GM21360 (cell line): ENCODE measurements around the gene NUAK1.

Source experiments
- ATAC-seq: cut with Tn5 transposase; IDR thresholded peaks from one replicate; pipeline ENCODE4 v1.9.1; 2021; ENCODE audit warnings: mild to moderate bottlenecking, moderate library complexity; ENCODE audit not compliant: unreplicated experiment

The NUAK1 gene

DNA sequence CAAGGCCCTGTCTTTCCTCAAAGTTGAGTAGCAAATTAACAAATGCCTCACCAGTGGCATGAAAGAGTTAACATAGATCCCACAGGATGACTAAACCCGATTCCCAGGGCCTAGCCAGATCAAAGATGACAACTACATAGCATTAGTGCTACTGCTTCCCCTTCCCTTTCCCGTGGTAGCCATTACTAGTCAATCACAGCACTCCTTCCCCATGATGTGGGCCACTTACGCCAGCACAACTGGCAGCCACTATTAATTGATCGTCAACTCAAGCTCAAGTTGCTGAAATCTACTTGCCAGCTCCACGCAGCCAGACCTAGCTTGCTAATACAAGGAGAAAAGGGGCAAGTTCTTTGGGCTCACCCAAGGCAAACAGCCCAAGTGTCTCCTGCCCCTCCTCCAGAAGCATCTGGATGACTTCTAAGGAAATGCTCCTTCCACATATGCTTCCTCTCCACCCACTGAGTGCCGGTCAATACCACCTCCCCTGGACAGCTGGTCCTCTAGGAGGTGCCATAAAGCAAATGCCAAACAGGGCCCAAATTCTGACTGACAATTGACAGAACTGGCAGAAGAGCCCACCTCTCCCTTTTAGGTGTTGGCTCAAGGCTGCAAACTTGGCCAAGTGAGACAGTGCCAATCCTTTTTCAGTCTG, 72.6 kb downstream of the NUAK1 start:
- ATAC-seq = no peak

DNA sequence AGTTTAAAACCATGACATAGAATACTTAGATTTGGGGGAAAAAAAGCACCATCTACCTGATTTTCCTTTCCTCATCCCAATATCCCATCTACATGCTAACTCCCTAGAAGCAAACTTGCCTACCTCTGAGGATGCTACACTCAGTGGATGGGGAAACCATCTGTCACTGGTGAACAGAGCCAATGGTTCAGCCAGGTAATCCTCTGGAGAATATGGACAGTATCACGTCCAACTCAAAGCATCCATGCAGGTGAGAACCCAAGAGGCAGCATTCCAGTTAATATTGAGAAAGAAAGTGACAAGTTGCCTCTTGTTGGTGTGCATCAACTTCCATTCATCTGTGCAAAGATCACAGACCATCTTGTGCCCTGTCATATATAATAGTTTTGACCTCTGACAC, 73.2 kb downstream of the NUAK1 start:
- ATAC-seq = no peak

DNA sequence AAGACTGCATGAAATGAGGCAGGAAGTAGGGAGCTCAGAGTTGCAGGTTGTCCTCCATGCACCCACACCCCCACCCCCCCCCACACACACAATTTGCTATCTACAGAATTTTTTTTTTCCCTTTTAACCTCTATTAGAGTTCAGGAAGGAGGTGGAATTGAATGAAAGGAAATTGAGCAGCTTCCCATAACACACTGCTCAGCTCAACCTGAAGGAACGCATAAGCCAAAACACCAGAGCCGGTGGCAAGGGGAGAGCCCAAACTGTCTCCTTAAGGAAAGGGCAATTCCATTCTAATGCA, 74.1 kb downstream of the NUAK1 start:
- ATAC-seq = no peak

DNA sequence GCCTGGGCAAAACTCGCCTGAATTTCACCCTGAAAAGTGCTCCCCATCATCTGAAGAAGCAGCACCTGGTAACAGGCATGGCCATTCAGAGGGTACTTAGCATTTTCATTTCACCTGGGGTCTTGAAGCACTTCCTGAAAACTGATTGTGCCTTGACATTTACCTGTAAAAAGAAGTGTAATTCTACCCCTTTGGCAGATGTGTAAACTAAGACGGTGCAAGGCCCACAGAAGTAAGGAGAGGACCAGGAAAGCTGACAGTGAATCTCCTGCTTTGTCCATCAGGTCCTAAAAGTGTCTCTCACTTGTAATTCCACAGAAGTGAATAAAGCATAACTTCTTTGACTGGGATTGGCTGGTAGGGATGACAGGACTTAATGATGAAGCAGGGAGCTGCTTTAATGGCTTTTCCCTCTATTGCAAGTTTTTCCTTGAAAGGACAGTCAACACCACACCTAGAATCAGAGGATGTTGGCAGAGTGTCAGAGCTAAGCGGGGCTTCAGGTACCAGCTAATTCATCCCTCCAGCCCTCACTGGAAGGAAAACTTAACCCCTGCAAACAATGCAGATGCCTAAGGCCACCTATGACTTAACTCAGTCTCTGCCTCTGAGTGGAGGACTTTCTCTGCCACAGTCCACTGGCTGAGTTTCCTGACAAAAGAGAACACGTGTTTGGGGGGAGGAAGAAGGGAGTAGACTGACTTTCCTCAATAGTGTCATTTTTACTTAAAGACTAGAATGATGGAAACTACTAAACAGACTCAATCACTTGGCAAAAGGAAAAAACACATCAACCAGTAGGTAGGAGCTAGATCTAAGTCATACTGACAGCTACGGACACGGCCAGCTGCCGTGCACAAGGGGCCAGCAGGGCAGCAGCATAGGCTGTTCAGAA, 74.7 kb downstream of the NUAK1 start:
- ATAC-seq = no peak

DNA sequence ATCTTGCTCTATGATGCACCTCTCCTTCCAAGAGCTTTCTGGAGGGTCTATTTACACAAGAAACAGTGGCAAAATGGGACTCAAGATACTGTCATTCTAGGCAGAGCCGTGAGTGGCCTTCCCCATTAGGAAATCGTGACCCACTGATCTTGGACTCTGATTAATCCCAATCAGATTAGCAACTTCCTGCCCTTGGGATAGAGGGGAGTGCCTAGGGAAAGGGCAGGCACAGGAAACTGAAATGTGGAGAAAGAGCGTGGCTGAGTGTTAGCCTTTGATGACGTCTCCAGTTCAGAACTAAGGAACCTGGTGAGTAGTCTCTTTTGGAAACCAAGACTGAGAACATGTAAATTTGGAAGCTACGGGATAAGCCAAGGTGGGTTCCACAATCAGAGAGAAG, 76.1 kb downstream of the NUAK1 start:
- ATAC-seq = no peak

DNA sequence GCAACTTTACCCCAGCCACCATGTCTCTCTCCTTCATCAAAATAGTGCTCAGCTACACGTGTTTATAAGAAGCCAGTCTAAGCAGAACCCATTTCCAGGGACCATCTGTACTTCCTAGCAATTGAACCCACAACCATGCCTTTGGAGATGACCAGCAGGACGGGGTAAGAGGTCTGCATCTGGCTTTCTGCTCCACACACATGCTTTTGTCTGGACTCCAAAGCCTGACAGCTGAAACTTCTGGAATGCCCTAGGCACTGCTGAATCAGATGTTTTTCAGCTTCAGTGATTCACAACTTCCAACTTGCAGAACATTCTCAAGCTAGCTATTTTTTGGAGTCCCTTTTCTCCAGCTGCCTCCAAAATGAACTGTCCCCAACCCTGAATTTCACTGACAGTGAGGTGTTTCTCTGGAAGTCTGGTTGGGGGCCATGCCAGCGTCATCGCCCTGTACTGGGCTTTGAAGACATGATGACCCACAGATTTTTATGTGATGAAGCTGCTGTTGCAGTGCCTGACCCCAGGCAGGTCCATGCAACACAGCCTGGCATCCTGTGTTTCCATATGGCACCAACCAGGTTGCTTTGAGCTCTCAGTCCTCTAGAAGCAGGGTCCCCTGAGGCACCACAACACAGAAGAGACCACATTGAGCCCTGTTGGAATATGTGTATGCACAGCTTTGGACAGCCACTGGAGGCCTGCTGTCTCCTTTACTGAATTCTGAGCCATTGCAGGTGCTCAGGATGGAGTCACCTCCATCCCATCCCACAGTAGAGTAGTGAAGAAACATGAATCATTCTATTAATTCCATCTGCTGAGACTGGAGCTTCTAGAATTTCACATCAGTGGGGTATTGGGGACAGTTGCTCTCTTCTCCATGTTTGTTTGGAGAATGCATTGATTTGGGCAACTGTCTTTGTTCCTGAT, 80.2 kb downstream of the NUAK1 start:
- ATAC-seq = no peak

DNA sequence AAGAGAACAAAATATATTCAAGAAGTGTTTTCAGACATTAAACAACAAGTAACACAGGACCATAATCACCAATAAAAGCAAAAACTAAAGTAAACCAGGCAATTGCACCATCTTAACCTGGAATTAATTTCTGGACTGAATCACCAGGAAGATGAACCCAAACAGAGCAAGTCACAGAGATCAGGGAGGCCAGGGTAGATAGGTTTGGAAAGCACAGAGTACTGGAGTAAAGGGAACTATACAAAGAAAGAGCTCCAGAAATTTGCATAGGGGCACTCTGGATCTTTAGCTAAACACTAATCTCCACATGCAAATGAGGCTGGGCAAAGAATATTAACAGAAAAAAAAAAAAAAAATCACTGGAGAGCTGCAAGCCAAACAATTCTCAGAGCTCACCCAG, 84.7 kb downstream of the NUAK1 start:
- no peak for ATAC-seq

DNA sequence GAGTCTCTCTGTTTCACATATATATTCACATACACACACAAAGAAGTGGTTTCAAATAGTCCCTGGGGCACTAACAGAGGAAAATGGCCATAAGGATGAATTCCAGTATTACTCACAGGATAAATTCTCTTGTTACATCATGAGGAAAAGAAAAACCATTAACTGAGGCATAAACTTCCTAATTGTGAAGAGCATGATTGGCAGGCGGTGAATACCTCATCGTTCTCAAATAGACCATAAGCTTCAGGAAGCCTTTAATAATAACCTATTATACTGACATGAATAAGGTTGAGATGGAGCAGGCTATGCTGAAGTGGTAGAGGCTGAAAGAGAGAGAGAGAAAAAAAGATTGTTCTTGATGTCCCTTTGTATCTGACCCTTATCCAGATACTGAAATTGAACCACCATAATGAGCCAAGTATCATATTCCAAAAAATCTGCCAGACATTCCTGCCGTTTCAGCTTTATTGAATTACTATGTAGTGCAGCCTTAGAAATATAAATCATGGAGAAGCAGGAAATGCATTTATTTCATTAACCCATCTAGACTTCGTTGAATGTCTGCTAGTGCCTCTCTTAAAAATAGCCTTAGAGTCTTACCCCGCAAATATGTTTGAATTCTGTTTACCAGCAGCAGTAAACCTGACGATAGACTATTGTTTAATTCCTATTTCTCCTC, 86.8 kb downstream of the NUAK1 start:
- ATAC-seq = no peak

DNA sequence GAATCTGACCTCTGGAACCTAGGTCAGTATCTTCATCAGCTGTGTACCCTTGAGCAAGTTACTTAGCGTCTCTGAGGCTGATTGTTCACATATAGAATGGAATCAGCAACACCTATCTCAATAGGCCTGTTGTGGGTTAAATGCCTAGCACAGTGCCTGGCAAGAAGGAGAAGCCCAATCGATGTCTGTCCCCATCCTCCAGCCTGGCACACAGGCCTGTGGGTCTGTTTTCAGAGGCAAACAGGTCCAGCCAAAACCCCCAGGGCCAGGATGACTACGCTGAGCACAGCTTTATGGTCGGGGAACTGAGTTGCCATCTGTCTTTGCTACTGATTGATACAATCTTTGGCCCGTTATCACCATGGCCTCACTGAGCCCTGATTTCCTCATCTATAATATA, 89.2 kb downstream of the NUAK1 start:
- ATAC-seq = no peak

DNA sequence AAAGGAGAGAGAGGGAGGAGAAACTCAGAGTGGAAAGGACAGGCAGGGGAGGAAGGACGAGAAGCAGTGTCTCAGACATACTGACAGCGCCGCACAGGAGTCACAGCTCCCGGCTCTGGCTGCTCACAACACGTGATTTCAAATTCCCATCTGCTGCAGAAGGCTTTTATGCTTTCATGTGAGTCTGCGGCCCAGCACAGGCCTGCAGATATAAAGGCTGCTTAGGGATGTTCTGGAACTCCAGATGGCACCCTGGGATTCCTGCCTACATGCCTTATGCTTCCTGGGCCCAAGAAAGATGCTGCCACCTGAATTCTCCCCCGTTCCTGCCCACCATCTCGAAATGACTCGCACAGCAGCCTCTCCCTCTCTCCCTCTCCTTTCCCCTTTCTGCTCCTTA, 89.6 kb downstream of the NUAK1 start:
- ATAC-seq = no peak

DNA sequence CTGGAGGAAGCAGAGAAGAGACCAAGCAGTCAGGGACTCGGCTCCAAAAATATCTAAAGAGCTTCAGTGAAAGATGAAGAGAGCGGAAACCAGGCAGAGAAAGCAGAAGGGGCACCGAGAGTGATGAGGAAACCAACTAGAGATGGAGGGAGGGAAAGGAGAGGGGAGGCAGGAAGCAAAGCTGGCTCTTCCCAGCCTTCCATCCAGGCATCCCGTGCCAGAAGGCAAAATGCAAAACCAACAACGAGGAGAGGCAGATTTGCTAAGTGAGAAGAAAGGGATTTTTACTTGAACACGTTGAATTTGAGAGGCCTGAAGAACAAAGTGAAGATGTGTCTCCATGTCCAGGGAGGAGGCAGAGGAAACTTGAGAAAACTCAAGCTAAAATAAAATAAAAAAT, 90.1 kb downstream of the NUAK1 start:
- no peak for ATAC-seq

DNA sequence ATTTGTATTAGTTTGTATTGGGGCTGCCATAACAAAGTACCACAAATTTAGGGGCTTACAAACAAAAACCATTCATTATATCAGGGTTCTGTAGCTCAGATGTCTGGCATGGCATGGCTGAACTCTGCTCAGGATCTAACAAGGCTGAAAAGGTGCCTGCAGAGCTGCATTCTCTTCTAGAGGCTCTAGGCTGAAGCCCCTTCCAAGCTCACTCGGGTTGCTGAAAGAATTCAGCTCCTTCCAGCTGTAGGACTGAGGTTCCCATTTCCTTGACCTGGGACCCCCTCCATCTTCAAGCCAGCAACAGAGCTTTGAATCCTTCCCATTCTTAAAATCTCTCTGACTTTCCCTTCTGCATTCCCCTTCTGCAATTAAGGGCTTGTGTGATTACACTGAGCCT, 90.7 kb downstream of the NUAK1 start:
- ATAC-seq = no peak

DNA sequence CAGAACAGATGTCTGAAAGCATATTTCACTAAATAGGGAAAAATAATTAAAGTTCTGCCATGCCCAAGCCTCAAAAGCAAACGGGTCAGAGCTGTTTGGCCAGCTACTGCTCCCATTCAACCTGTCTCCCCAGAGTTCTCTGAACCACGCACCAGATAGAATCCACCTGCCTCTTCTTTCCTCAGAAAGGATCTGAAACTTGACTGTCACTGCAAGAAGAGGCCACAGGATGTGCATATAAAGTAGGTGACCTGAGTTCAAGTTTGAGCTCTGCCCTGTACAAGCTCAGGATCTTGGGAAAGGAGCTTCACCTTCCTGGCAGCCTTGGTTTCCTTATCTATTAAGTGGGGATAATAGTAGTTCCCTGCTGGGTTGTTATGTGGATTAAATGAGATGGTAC, 91.8 kb downstream of the NUAK1 start:
- no peak for ATAC-seq

DNA sequence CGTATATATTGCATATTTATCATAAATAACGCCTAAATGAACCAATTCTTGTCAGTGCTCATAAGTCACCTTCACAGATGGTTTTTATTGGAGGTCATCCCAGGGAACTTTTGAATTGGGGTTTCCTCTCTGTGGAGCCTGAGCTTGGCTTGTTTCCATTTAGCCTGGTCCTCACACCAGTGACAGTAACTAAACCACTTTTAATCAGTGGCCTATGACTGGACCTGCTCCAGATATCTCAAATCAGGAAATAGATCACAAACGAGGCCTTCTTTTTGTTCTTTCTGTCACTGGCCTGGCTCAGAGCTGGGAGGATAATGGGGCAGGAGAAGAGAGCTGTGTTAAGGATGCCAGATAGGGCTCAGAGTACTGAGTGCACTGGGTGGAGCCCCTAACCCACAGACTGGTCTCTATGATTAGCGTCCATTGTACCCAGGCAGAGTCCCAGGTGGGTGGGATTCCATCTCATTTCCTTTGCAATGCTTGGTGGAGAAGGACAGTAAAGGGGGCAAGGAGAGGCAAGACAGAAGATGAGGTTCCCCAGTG, 92.4 kb downstream of the NUAK1 start:
- no peak for ATAC-seq

DNA sequence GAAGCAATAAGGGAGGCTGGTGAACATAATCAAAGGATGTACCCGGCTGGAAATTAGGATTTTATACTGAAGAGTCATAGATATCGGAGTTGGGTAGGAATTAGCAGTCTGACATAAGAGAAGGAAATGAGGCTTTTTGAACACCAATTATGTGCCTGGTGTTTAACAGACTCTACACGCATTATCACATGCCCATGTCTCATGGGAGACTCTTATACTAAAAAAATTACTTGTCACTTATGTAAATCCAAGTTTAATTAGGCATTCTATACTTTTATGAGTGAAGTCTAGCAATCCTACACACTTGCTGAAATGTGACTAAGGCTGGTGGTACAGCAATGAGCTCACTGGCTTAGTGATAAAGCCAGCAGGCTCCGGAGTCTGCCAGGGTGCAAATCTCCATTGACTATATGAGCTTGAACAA, 93.5 kb downstream of the NUAK1 start:
- ATAC-seq = no peak

DNA sequence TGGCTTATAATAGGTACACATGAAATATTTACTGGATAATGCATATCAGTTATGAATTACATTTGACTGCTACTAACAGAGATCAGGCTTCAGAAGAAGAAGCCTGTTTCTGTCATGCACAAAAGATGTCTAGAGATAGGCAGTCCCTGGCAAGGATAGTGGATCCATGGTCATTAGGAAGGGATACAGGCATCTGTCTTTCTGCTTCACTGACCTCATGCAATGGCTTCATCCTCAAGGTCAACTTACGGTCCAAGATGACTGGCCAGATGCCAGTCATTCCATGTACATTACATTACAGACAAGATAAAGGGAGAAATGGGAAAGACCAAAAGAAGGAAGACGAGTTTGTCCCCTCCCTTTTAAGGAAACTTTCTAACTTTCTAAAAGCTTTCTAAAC, 94.0 kb downstream of the NUAK1 start:
- no peak for ATAC-seq

DNA sequence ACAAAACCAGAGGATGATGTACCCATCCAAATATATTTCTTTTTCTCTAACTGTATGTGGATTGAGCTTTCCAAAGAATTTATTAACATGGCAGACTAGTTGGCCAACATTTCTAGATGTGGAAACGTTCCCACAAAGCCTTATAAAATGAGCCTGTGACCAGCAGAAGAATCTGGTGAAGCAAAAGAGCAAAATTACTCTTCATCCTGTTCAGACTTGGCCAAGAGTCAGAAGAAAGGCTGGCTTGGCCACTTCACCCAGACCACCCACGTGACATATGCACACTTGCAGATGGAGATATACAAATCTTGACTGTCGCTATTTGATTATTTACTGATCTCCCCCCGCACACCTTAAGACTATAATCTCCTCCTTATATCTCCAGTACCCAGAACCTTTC, 96.7 kb downstream of the NUAK1 start:
- no peak for ATAC-seq

DNA sequence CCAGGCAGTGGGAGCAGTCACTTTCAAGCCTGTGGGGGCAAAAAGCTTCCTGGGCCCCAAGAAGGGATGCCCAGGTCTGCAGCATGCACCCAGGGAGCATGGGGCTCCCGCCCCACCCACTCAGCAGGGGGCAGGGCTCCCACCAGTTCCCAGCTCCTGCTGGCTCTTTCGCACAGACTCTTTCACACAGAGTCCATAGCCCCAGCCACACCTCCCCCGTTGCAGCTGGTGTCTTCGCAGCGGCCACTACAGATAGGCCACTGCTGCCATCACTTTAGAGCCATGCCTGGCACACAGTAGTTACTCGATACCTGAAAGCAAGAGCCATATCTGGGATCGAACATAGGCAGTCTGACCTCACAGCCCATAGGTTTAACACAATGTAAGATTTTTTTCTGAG, 98.2 kb downstream of the NUAK1 start:
- ATAC-seq = no peak

DNA sequence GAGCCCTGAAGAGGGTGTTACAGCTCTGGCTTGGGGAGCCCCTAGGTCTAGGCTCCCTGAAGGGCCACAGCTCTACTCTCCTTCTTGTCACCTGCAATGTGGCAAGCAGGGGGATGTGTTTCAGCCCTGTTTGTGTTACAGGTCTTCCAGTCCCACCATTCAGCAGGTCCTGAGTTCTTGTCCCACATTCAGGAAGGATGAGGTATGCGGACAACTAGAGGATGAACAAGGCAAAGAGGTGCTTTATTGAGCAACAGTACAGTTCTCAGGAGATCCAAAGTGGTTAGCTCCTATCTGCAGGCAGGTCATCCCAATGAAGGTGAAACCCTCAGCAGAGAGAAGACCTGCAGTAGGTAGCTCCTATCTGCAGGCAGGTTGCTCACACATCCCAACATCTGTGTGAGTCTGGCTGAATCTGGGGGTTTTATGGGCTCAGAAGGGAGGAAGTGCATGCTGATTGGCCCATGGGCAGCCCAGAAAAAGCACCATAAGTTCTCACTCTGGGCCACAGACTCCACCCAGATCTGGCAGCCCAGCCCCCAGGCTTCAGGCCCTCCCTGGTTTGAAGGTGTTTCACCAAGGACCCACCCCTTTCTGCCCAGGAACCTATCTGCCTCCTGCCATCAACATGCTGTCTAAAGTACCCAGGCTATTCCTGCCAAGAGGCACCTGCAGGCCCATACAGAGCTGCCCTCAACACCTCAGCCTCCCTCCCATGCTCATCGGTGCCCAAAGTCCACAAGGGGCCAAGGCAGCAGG, 98.9 kb downstream of the NUAK1 start:
- ATAC-seq = no peak

DNA sequence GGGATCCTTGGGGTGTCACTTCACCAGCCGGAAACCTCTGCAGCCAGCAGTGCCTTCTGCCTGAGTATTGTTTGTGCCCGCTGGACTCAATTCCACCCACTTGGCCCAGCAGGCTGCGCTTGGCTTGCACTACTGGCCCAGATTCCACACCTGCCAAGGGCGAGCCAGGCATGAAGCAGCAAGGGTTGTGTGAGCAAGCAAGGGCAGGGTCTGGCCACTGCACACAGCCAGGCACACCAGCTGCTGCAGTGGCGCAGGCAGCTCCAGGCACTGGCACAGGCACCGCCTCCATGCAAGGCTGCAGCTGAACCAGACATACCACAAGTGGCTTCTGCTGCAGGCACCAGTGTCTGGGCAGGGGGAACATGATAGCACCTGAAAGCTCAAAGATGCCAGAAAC, 99.5 kb downstream of the NUAK1 start:
- no peak for ATAC-seq
